ENCODE results near the gene NUTM2E.
"Not testable (repeated sequence)": the region's sequence is repeated elsewhere in the genome, so short reads cannot be mapped to it uniquely, and the experiment has no call there.

DNA sequence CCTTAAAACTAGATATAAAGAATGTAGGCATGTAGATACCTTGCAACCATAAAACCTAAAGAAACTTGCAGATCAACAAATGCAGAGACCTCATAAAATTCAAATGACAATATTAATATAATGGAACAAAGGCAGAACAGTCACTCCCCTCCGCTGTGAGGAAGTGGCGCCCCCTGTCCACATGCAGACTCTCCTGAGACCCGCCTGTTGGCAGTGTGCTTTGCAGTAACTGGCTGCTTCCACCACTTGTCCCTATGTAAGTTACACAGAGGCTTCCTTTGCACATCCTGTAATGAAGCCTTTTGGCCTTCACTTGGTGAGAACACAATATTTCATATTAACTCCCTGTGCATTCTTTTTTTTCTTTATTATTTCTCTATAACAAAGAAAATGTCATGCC lies 36.3 kb downstream of the NUTM2E start:
- TF ChIP-seq, protein P1, sequence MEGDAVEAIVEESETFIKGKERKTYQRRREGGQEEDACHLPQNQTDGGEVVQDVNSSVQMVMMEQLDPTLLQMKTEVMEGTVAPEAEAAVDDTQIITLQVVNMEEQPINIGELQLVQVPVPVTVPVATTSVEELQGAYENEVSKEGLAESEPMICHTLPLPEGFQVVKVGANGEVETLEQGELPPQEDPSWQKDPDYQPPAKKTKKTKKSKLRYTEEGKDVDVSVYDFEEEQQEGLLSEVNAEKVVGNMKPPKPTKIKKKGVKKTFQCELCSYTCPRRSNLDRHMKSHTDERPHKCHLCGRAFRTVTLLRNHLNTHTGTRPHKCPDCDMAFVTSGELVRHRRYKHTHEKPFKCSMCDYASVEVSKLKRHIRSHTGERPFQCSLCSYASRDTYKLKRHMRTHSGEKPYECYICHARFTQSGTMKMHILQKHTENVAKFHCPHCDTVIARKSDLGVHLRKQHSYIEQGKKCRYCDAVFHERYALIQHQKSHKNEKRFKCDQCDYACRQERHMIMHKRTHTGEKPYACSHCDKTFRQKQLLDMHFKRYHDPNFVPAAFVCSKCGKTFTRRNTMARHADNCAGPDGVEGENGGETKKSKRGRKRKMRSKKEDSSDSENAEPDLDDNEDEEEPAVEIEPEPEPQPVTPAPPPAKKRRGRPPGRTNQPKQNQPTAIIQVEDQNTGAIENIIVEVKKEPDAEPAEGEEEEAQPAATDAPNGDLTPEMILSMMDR (conservative IDR thresholded peaks at IDR 0.05; ENCODE audit: low read length), result not testable (repeated sequence)
- not testable (repeated sequence) for TF ChIP-seq EZH2phosphoT487 (IDR thresholded peaks at IDR 0.05; ENCODE audit: borderline replicate concordance, low read depth, low read length)

All from OCI-LY7 (cell line).